Immature natural killer cell (primary cell): Measurements from ENCODE around the gene SAC3D1. TPM values are rescaled to one million over a fixed set of nuclear protein-coding genes. Genes with fewer than 3 reads are reported as not detected.

ENCODE experiments used
- DNase-seq, 3 donors: peaks; one replicate each; pipeline ENCODE4 v3.0.0; 2022; ENCODE audit warnings: mixed read lengths in 1 of 3
- H3K27ac Mint-ChIP-seq, 6 donors: one replicate each; pipeline ENCODE4 v1.8.0; 2020; ENCODE audit warnings: mixed read lengths in 6 of 6, mild to moderate bottlenecking in 5 of 6, inconsistent platforms in 4 of 6, moderate library complexity in 3 of 6
- H3K27me3 Mint-ChIP-seq, 3 donors: one replicate each; pipeline ENCODE4 v1.8.0; 2020 to 2021; ENCODE audit warnings: low read depth in 3 of 3, mild to moderate bottlenecking in 3 of 3, mixed read lengths in 3 of 3, moderate library complexity in 3 of 3, inconsistent platforms in 1 of 3
- H3K36me3 Mint-ChIP-seq, 3 donors: one replicate each; pipeline ENCODE4 v1.8.0; 2020; ENCODE audit warnings: mixed read lengths in 3 of 3, inconsistent platforms in 2 of 3, mild to moderate bottlenecking in 2 of 3
- H3K4me1 Mint-ChIP-seq, 2 donors: one replicate each; pipeline ENCODE4 v1.8.0; 2020; ENCODE audit warnings: inconsistent platforms in 2 of 2, mild to moderate bottlenecking in 2 of 2, mixed read lengths in 2 of 2, moderate library complexity in 1 of 2
- H3K4me3 Mint-ChIP-seq, 5 donors: one replicate each; pipeline ENCODE4 v1.8.0; 2020; ENCODE audit warnings: mild to moderate bottlenecking in 5 of 5, mixed read lengths in 5 of 5, inconsistent platforms in 3 of 5, moderate library complexity in 3 of 5
- H3K9me3 Mint-ChIP-seq, 6 donors: one replicate each; pipeline ENCODE4 v1.8.0; 2020; ENCODE audit warnings: mild to moderate bottlenecking in 6 of 6, mixed read lengths in 6 of 6, inconsistent platforms in 4 of 6, moderate library complexity in 3 of 6
- polyA plus RNA-seq, 3 donors: library from polyadenylated mRNA; unstranded; fragments of 300-500 nt; fragmentation: Illumina TruSeq; gene quantifications; one replicate each; pipeline ENCODE4 v1.2.3, GENCODE V29; 2021

SAC3D1 gene
- polyA plus RNA-seq, 3 donors from 2014 or later: 3.8 to 11.7 (median 9.2) TPM

- Mint-ChIP-seq H3K4me1 (no peaks in the 10 kb centered on the region), H3K27ac (no peak within 1 kb of the TSS), H3K27me3 (peaks cover 1 to 5% (median 4%) of the 10 kb centered on the region in 3 donors)
Observed at GRCh38 chr11:65058419-65059054, 17.5 kb downstream of the SAC3D1 start, which contains the start of gene NAALADL1. NAALADL1 (minus strand) TSS chr11:65058553; CDS start chr11:65058521, 32 bp downstream.

DNA sequence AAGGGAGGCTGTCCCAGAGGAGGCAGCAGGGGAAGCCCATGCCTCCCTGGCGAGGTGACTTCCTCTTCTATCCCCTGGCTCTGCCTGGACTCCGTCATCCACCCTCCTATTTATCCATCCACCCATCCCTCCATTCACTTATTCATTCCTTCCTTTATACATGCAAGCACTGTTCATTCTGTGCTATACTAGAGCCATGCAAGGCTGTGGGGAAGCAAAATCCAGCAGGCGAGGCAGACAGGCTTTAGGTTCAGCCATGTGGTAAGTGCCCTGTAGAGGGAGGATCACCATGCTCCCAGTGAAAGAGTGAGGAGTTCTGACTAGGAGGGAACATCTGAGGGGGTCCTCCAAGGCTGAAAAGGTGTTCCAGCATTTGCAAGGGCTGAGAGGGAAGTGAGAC is 18.5 kb downstream of the SAC3D1 start:
- Mint-ChIP-seq H3K27me3 (peaks cover 0 to 2% (median 1%) of the 10 kb centered on the region in 3 donors), H3K4me3 (no peak overlapping the region), H3K4me1 (no peaks in the 10 kb centered on the region), H3K27ac (no peak overlapping the region), H3K36me3 (no peaks in the 10 kb centered on the region), H3K9me3 (no peaks in the 10 kb centered on the region)
- DNase-seq: no peak

More at GRCh38 chr11:65058419-65059054, 17.5 kb downstream of the SAC3D1 start, which contains the start of gene NAALADL1:
- Mint-ChIP-seq H3K4me3 (no peak within 1 kb of the TSS), H3K36me3 (no peaks in the 10 kb centered on the region), H3K9me3 (no peaks in the 10 kb centered on the region)
- no peak for DNase-seq

DNA sequence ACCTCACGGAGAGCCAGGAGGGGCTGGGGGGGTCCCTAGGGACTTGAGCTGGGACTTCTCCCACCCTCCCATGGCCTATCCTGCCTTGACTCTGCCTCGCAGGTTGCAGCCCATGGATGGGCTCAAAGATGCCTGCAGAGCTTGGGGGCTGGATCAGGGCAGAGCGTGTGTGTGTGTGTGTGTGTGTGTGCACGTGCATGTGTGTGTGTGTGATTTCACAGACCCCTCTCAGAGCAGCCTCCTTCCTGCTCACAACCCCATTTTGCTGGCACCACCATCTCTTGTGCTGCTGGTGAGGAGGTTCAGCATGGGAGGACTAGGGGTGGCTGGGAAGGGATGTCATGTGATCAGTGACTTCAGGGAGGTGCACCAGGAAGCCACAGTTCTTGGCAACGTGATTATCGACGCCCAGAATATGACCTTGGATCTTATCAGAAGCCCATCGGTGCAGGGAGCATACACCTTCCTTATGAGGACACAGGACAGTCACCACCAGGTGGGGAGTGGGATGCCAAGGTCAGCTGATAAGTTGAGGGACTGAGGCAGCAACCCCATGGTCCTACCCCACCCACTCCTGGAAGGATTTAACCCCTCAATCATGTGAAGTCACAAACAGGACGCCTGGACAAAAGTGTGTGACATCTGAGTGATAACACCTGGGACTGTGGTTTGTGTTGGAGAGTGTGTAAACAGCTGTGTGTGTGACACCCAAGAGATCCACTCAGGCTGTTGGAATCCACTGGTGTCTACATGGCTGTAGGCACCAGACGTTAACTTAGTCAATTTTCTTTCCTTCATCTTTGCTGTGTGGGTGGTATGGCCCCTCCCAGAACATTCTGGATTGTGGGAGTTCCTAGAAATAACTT is 19.2 kb downstream of the SAC3D1 start:
- Mint-ChIP-seq H3K27ac (no peak overlapping the region), H3K9me3 (no peaks in the 10 kb centered on the region), H3K36me3 (no peaks in the 10 kb centered on the region), H3K4me3 (no peak overlapping the region), H3K27me3 (peaks cover 0 to 2% (median 1%) of the 10 kb centered on the region in 3 donors), H3K4me1 (no peaks in the 10 kb centered on the region)
- no peak for DNase-seq

GRCh38 chr11:65060913-65061408 is 20.0 kb downstream of the SAC3D1 start:
- Mint-ChIP-seq H3K9me3 (no peaks in the 10 kb centered on the region), H3K27me3 (peaks cover 0 to 2% (median 1%) of the 10 kb centered on the region in 3 donors)
- no peak for DNase-seq

DNA sequence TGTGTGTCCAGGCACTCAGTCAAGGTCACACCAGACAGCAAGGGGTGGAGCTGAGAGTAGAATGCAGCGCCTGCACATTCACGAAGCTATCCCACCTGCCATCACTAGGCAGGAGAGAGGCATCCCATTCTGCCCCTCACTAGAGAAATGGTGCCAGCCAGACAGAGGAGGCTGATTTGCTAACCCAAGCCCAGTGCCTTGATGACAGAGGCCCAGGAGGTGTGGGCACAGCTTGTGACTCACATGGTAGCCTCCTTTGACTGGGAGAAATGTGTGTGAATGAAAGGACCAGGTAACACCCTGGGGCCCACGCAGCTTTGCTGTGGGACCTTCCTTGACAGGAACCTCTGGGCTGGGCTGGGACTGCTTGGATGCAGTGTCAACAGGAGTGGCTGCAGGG is 22.5 kb downstream of the SAC3D1 start:
- Mint-ChIP-seq H3K4me3 (no peak overlapping the region), H3K27ac (no peak overlapping the region), H3K36me3 (no peaks in the 10 kb centered on the region), H3K27me3 (peaks cover 0 to 2% (median 1%) of the 10 kb centered on the region in 3 donors), H3K4me1 (no peaks in the 10 kb centered on the region), H3K9me3 (no peaks in the 10 kb centered on the region)
- DNase-seq: no peak

More at GRCh38 chr11:65060913-65061408, 20.0 kb downstream of the SAC3D1 start:
- H3K27ac Mint-ChIP-seq: no peak overlapping the region
- no peaks in the 10 kb centered on the region for H3K36me3 Mint-ChIP-seq
- no peaks in the 10 kb centered on the region for H3K4me1 Mint-ChIP-seq
- H3K4me3 Mint-ChIP-seq: no peak overlapping the region

DNA sequence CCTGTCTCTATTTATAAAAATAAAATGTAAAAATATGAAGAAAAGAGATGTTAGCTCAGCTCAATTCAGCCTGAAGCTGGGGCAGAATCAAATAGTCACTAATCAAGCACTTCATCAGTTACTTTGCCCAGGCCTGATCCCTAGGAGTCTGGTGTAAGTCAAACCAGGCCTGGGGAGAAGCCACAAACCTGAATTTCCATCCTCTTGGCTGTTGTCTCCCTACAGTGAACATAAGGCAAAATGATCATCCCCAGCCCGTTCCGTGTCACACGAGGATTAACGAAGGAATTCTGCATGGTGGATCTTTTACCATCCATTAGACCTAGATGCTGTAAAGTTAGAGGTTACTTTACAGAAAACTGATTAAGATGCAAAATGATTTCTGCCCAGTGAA is 23.8 kb downstream of the SAC3D1 start:
- peaks cover 0 to 2% (median 1%) of the 10 kb centered on the region in 3 donors for H3K27me3 Mint-ChIP-seq
- H3K36me3 Mint-ChIP-seq: no peaks in the 10 kb centered on the region
- no peaks in the 10 kb centered on the region for H3K9me3 Mint-ChIP-seq
- no peaks in the 10 kb centered on the region for H3K4me1 Mint-ChIP-seq
- no peak overlapping the region for H3K27ac Mint-ChIP-seq
- no peak overlapping the region for H3K4me3 Mint-ChIP-seq
- no peak for DNase-seq

- H3K9me3 Mint-ChIP-seq: no peaks in the 10 kb centered on the region
- H3K27ac Mint-ChIP-seq: no peak overlapping the region
- H3K36me3 Mint-ChIP-seq: no peaks in the 10 kb centered on the region
- H3K4me3 Mint-ChIP-seq: no peak overlapping the region
- DNase-seq: no peak
- H3K4me1 Mint-ChIP-seq: no peaks in the 10 kb centered on the region
- H3K27me3 Mint-ChIP-seq: peaks cover 0 to 2% (median 1%) of the 10 kb centered on the region in 3 donors
Observed at GRCh38 chr11:65065851-65066250, 24.8 kb downstream of the SAC3D1 start.

DNA sequence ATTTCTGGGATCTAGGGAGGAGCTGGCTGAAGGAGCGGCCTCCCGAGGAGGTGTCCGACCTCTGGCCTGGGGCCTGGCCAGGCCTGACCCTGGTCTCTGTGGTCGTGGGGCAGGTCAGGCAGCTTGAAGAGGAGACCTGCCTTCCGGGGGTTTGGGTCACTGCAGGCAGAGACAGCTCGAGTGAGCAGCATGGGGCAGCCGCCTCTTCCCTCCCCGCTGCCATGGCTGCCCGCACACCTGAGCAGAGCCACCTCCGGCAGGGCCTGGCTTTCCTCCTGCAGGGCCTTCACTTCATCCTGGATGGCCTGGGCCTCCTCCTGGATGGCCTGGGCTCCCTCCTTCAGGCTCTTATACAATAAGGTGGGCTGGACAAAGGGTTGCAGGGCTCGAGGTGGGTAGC is 25.3 kb downstream of the SAC3D1 start:
- no peak overlapping the region for H3K4me3 Mint-ChIP-seq
- H3K4me1 Mint-ChIP-seq: no peaks in the 10 kb centered on the region
- no peak overlapping the region for H3K27ac Mint-ChIP-seq
- no peaks in the 10 kb centered on the region for H3K36me3 Mint-ChIP-seq
- H3K9me3 Mint-ChIP-seq: no peaks in the 10 kb centered on the region
- H3K27me3 Mint-ChIP-seq: peaks cover 0 to 2% (median 0%) of the 10 kb centered on the region in 3 donors
- DNase-seq: no peak

DNA sequence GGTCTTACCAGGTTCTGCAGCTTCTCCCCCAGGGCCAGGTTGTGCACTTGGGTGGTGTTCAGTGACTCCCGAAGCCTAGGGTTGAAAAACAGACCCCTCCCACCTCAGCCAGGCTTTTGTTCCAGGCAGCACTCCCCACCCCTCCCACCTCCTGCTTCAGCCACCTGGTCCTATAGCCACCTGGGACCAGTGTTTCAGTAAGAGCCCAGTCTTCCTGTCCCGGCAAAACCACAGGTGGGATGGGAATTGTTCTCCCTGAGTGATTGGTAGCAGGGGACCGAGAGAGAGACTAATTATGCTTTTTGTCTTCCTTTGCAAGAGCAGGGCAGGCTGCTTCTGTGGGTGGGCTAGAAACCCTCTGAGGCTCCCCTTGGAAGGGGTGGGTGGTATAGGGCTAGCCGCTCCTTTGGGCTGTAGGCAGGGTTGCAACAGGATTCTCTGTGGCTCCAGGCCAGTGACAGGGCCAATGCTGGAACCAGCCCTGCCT is 25.8 kb downstream of the SAC3D1 start:
- Mint-ChIP-seq H3K9me3 (no peaks in the 10 kb centered on the region), H3K27me3 (peaks cover 0 to 2% (median 0%) of the 10 kb centered on the region in 3 donors), H3K27ac (no peak overlapping the region), H3K4me3 (no peak overlapping the region), H3K4me1 (no peaks in the 10 kb centered on the region), H3K36me3 (no peaks in the 10 kb centered on the region)
- no peak for DNase-seq

DNA sequence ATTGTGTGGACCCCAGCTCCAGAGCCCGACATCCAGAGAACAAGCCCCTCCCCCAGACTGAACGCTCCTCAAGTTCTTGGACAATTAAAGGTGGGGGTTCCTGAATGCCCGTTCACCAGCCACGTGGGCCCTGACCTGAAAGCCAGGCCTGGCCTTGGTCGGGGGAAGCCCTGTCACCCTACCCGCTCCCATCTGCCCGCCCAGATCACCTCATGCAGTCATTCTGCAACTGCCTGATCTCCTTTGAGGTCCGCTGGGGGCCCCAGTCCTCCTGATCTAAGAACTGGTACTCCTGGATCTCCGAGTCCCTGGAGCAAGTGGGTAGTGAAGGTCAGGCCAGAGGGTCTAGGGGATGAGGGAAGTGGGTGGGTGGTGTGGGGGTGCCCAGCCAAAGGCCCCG is 26.4 kb downstream of the SAC3D1 start:
- Mint-ChIP-seq H3K4me1 (no peaks in the 10 kb centered on the region), H3K4me3 (no peak overlapping the region), H3K27me3 (peaks cover 0 to 2% (median 0%) of the 10 kb centered on the region in 3 donors), H3K36me3 (no peaks in the 10 kb centered on the region), H3K9me3 (no peaks in the 10 kb centered on the region), H3K27ac (no peak overlapping the region)
- no peak for DNase-seq

DNA sequence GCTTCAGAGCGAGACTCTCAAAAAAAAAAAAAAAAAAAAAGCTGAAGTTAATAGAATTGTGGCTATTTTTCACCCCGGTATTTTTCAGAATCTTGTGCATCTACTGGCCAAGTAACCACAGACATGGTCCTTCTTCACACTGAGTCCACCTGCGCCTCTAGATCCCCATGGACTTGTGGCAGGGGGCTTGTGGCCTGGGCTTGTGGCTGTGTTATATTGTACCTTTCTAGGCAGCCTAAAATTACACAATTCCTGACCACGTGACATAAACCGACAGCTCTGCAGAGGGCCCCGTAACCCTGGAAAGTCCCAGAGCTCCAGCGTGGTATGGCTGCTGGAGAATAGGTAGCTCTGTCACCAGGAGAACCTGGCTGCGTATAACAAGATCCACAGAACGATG is 28.2 kb downstream of the SAC3D1 start:
- no peak for DNase-seq
- Mint-ChIP-seq H3K36me3 (no peaks in the 10 kb centered on the region), H3K4me1 (no peaks in the 10 kb centered on the region), H3K27ac (no peak overlapping the region), H3K4me3 (no peak overlapping the region), H3K9me3 (no peaks in the 10 kb centered on the region), H3K27me3 (no peaks in the 10 kb centered on the region)

- Mint-ChIP-seq H3K4me1 (no peaks in the 10 kb centered on the region), H3K4me3 (no peak overlapping the region), H3K9me3 (no peaks in the 10 kb centered on the region), H3K27ac (no peak overlapping the region), H3K27me3 (peaks cover 0 to 2% (median 0%) of the 10 kb centered on the region in 3 donors), H3K36me3 (no peaks in the 10 kb centered on the region)
- no peak for DNase-seq
Observed at GRCh38 chr11:65071907-65072630, 31.1 kb downstream of the SAC3D1 start.

DNA sequence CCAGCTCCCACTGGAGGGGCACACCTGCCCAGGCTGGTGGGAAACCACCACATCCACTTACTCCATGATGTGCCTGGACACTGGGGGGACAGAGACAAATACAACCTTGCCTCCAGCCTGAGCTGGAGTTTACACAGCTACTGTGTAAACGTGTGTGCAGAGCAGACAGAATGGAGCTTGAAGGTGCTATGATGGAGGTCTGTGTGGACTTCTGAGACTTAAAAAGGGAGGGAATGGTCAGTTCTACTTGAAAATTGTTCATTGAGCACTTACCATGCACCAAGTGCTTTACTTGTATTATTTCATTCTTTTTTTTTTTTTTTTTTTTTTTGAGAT is 31.6 kb downstream of the SAC3D1 start:
- Mint-ChIP-seq H3K4me3 (no peak overlapping the region), H3K27me3 (peaks cover 0 to 5% (median under 1%) of the 10 kb centered on the region in 3 donors), H3K36me3 (no peaks in the 10 kb centered on the region), H3K27ac (no peak overlapping the region), H3K4me1 (no peaks in the 10 kb centered on the region), H3K9me3 (no peaks in the 10 kb centered on the region)
- DNase-seq: no peak
